Smooth muscle cell (in vitro differentiated cells): ENCODE data around the gene CPA5. TPM values are rescaled to one million over a fixed set of nuclear protein-coding genes. Genes with fewer than 3 reads are reported as not detected.

Experiments
- DNase-seq: peaks from one replicate; lab custom pipeline; 2025; ENCODE audit not compliant: unreplicated experiment; lab: John Stamatoyannopoulos, UW
- H2AFZ ChIP-seq: fragments of 200-600 bp; sonication (generic); 2 replicates; pipeline ENCODE4 v1.6.0; 2016; ENCODE audit warnings: antibody characterized with exemption, low read depth, mild to moderate bottlenecking
- H3F3A ChIP-seq: fragments of 200-600 bp; sonication (generic); 2 replicates; pipeline ENCODE4 v1.6.0; 2017; ENCODE audit warnings: antibody characterized with exemption, low read depth
- H3K27ac ChIP-seq: fragments of 200-600 bp; sonication (generic); 2 replicates; pipeline ENCODE4 v1.5.1; 2016; ENCODE audit warnings: low read depth, mild to moderate bottlenecking
- H3K27me3 ChIP-seq: fragments of 200-600 bp; sonication (generic); 2 replicates; pipeline ENCODE4 v1.6.1; 2016; ENCODE audit warnings: low read depth, mild to moderate bottlenecking
- H3K36me3 ChIP-seq: fragments of 200-600 bp; sonication (generic); 2 replicates; pipeline ENCODE4 v1.5.1; 2016; ENCODE audit warnings: low read depth
- H3K4me1 ChIP-seq: fragments of 200-600 bp; sonication (generic); 2 replicates; pipeline ENCODE4 v1.5.1; 2016; ENCODE audit warnings: low read depth
- H3K4me2 ChIP-seq: fragments of 200-600 bp; sonication (generic); 2 replicates; pipeline ENCODE4 v1.6.0; 2016; ENCODE audit warnings: mild to moderate bottlenecking
- H3K4me3 ChIP-seq: fragments of 200-600 bp; sonication (generic); 2 replicates; pipeline ENCODE4 v1.5.1; 2016; ENCODE audit warnings: mild to moderate bottlenecking
- H3K79me2 ChIP-seq: fragments of 200-600 bp; sonication (generic); 2 replicates; pipeline ENCODE4 v1.6.0; 2016; ENCODE audit warnings: low read depth, mild to moderate bottlenecking
- H3K9ac ChIP-seq: fragments of 200-600 bp; sonication (generic); 2 replicates; pipeline ENCODE4 v1.6.0; 2016; ENCODE audit warnings: low read depth
- H3K9me3 ChIP-seq: fragments of 200-600 bp; sonication (generic); replicated peaks from 2 replicates; pipeline ENCODE4 v1.5.1; 2016; ENCODE audit warnings: low read depth
- H4K20me1 ChIP-seq: fragments of 200-600 bp; sonication (generic); 2 replicates; pipeline ENCODE4 v1.6.0; 2016; ENCODE audit warnings: low read depth
- WGBS: methylation state at CpG from one replicate; pipeline ENCODE4 v1.1.7; 2016; ENCODE audit warnings: low lambda C conversion rate; 5-methylcytosine and 5-hydroxymethylcytosine counted together
- polyA plus RNA-seq: library from polyadenylated mRNA; unstranded; fragments of >200 nt; fragmentation: Nextera tagmentation; extraction: Ambion mirVana; gene quantifications from 2 replicates; pipeline ENCODE4 v1.2.1, GENCODE V29; 2016
- total RNA-seq: library from RNA; depleted of rRNA; stranded (reverse); fragments of >200 nt; gene quantifications from 2 replicates; pipeline ENCODE4 v1.2.3, GENCODE V29; 2014
- TF ChIP-seq, protein P1 (sequence below): fragments of 200-600 bp; sonication (generic); IDR thresholded peaks from 2 replicates; pipeline ENCODE4 v1.5.1; 2017; ENCODE audit warnings: borderline replicate concordance, mild to moderate bottlenecking, antibody characterized with exemption; ENCODE audit not compliant: insufficient read depth, poor library complexity, severe bottlenecking

CPA5 gene, protein sequence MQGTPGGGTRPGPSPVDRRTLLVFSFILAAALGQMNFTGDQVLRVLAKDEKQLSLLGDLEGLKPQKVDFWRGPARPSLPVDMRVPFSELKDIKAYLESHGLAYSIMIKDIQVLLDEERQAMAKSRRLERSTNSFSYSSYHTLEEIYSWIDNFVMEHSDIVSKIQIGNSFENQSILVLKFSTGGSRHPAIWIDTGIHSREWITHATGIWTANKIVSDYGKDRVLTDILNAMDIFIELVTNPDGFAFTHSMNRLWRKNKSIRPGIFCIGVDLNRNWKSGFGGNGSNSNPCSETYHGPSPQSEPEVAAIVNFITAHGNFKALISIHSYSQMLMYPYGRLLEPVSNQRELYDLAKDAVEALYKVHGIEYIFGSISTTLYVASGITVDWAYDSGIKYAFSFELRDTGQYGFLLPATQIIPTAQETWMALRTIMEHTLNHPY
- not detected in 2 replicates for total RNA-seq
- polyA plus RNA-seq, result 0.45 TPM in 1 of 2 replicates, not detected in the other

DNA sequence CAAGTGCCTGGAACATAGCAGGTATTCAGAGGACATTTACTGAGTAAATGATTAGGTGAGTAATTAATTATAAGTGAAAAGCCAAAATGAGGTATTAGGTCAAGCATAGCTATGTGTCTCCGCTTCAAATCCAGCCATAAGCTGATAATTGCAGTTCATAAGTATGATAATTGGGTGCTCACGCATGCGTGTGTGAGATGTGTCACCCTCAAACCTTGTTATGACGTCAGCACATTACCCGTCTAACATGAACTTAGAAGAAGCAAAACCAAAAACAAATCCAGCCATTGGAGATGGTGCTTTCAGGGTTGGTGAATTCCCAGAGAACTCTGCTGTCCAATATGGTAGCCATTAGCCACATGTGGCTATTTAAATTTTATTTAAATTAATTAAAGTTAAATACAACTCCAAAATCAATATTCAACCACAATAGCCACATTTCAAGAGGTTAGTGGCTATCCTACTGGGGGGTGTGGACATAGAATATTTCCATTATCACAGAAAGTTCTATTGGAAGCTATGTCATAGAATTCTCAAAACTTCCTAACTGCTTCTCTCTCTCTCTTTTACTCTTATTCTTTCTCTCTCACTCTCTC is at the start of gene CPA5:
CPA5 (plus strand) TSS at position 546 of the 596 bp plus-strand sequence. CDS start 1,670 bp downstream, outside the sequence.
- Histone ChIP-seq H4K20me1 (no peaks in the 10 kb centered on the region), H3K36me3 (no peaks in the 10 kb centered on the region), H3F3A (no peaks in the 10 kb centered on the region), H3K4me2 (no peak within 1 kb of the TSS), H3K9ac (no peak within 1 kb of the TSS), H3K4me1 (peaks cover 22% of the 10 kb centered on the region), H3K9me3 (no peaks in the 10 kb centered on the region), H3K27ac (no peak within 1 kb of the TSS), H2AFZ (no peak within 1 kb of the TSS), H3K27me3 (no peaks in the 10 kb centered on the region), H3K79me2 (no peaks in the 10 kb centered on the region), H3K4me3 (no peak within 1 kb of the TSS)
- TF ChIP-seq, protein P1, sequence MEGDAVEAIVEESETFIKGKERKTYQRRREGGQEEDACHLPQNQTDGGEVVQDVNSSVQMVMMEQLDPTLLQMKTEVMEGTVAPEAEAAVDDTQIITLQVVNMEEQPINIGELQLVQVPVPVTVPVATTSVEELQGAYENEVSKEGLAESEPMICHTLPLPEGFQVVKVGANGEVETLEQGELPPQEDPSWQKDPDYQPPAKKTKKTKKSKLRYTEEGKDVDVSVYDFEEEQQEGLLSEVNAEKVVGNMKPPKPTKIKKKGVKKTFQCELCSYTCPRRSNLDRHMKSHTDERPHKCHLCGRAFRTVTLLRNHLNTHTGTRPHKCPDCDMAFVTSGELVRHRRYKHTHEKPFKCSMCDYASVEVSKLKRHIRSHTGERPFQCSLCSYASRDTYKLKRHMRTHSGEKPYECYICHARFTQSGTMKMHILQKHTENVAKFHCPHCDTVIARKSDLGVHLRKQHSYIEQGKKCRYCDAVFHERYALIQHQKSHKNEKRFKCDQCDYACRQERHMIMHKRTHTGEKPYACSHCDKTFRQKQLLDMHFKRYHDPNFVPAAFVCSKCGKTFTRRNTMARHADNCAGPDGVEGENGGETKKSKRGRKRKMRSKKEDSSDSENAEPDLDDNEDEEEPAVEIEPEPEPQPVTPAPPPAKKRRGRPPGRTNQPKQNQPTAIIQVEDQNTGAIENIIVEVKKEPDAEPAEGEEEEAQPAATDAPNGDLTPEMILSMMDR, result no peak
- 97% methylated on average over 5 of the region's 5 CpGs for WGBS
- no peak for DNase-seq

DNA sequence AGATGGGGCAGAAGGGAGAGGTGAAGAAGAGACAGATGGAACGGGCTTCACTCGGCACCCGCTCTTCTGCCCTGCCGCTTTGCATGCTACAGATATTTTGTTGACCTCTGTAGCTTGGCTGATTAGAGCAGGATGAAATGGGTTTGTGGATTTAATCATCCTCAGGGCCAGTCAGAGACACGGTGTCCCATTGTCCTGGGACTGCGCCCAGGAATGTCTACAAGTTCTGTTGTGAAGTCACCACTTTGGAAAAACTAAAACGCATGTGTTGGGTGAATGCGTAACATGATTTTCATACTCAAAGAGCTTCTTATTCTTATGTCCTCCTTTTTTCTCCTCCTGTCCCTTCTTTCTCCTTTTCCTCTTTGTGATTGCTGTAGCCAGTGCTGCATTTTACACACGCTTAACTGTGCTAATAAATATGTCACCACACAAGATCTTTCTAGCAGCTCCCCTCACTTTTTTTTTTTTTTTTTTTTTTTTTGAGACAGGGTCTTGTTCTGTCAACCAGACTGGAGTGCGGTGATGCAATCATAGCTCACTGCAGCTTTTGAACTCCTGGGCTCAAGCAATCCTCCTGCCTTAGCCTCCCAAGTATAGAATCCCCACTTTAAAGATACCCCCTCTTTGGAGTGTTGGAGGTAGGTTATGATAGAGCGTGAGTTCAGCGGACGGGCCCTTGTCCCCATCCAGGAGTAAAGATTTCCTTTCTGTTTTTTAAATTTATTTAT is 48.2 kb upstream of the CPA5 start:
- WGBS, result 78% methylated on average over 13 of the region's 13 CpGs
- Histone ChIP-seq H3K4me2 (no peak overlapping the region), H4K20me1 (no peaks in the 10 kb centered on the region), H3K36me3 (no peaks in the 10 kb centered on the region), H3K27ac (no peak overlapping the region), H3K9me3 (no peaks in the 10 kb centered on the region), H3K27me3 (no peaks in the 10 kb centered on the region), H3K4me3 (no peak overlapping the region), H3K4me1 (peaks cover 4% of the 10 kb centered on the region), H2AFZ (no peak overlapping the region), H3F3A (peaks cover 4% of the 10 kb centered on the region), H3K79me2 (no peaks in the 10 kb centered on the region), H3K9ac (no peak overlapping the region)
- DNase-seq, result no peak
- TF ChIP-seq, protein P1, result no peak

DNA sequence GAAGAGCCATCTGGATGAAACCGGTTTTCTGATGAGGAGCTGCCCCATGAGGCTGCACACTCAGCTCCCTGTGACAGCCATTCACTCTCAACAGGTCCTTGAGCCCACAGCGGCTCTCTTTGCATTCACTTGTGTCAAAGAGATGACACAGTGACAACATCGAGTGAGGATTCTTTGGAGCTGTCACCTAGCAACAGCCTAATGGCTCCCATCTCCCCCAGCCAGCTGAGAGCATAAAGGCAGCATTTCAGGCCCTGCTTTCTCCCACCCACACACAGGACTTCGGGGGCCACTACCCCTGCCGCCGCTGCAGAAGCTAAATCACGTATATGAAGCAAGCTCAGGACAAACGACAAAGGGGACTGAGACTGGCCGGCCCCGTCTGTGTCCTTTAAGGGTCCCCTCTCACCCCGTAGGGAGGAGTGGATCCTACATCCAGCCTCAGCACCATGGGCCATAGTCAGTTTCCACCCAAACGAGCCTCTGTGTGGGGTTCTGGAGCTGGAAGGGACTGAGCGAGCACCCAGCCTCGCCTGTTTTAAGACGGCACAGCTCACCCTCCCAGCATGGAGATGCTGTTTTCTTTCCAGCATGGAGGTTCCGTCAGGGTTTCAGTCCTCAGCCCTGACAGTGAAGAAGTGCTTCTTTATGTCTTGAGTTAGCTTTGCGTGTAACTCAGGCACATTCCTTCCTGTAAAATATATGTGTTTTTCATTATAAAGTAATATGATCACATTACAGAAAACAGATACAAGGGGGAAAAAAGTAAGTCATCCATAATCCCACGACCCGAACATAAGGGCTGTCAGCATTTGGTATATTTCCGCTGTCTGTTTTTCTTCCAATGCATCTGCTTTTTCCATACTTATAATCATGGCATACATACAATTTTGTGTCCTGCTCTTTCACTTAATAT is 46.7 kb upstream of the CPA5 start:
- no peak for DNase-seq
- TF ChIP-seq, protein P1, result no peak
- H3K4me3 ChIP-seq, result no peak overlapping the region
- H3K27ac ChIP-seq, result peak overlapping the region; percentile 31
- peak overlapping the region; percentile 27 for H2AFZ ChIP-seq
- H3K4me1 ChIP-seq, result no peaks in the 10 kb centered on the region
- H3K9me3 ChIP-seq, result no peaks in the 10 kb centered on the region
- no peaks in the 10 kb centered on the region for H4K20me1 ChIP-seq
- H3F3A ChIP-seq, result no peaks in the 10 kb centered on the region
- H3K36me3 ChIP-seq, result no peaks in the 10 kb centered on the region
- no peaks in the 10 kb centered on the region for H3K27me3 ChIP-seq
- H3K4me2 ChIP-seq, result no peak overlapping the region
- no peak overlapping the region for H3K9ac ChIP-seq
- 79% methylated on average over 20 of the region's 20 CpGs for WGBS
- no peaks in the 10 kb centered on the region for H3K79me2 ChIP-seq
